Adrenal gland (tissue), 12 donors: ENCODE measurements around the gene WWP2. TPM values are rescaled to one million over a fixed set of nuclear protein-coding genes. Genes with fewer than 3 reads are reported as not detected.

Experiments used
- DNase-seq, 7 donors: peaks; one replicate each; pipeline ENCODE4 v3.0.0-alpha.2; 2019 to 2020
- H3K27ac ChIP-seq, 5 donors: fragments of 200-600 bp; sonication (generic) in 4 of 5; 1 replicate in 3 of 5; 2 replicates in 2 of 5; pipeline versions ENCODE4 v1.5.1 to v1.8.0; 2016 to 2020; ENCODE audit warnings: mild to moderate bottlenecking in 1 of 5
- H3K27me3 ChIP-seq: fragments of 200-600 bp; 2 replicates; pipeline ENCODE4 v1.8.0; 2021
- H3K36me3 ChIP-seq, 2 donors: fragments of 200-600 bp; replicated peaks in 1 of 2; 1 replicate in 1 of 2; 2 replicates in 1 of 2; pipeline versions ENCODE4 v1.5.1 to v1.8.0; 2018 to 2022
- H3K4me1 ChIP-seq, 2 donors: fragments of 200-600 bp; replicated peaks in 1 of 2; 1 replicate in 1 of 2; 2 replicates in 1 of 2; pipeline versions ENCODE4 v1.5.1 to v1.8.0; 2018 to 2021
- H3K4me3 ChIP-seq, 4 donors: fragments of 200-600 bp; sonication (generic) in 3 of 4; one replicate each; pipeline ENCODE4 v1.5.1; 2016 to 2018
- H3K9me3 ChIP-seq, 3 donors: fragments of 200-600 bp; sonication (generic) in 1 of 3; replicated peaks in 1 of 3; 1 replicate in 2 of 3; 2 replicates in 1 of 3; pipeline versions ENCODE4 v1.5.1 to v1.8.0; 2016 to 2021
- POLR2A ChIP-seq, 2 donors: fragments of 450-650 bp; IDR thresholded peaks; one replicate each; pipeline ENCODE4 v1.6.1; 2017; ENCODE audit warnings: antibody characterized with exemption in 2 of 2, mild to moderate bottlenecking in 2 of 2, moderate library complexity in 1 of 2
- WGBS, 4 donors: extraction: QIAGEN DNeasy Blood & Tissue Kit in 2 of 4; methylation state at CpG; one replicate each; pipeline versions ENCODE4 v1.1.5 to v1.1.7; 2013 to 2017; 5-methylcytosine and 5-hydroxymethylcytosine counted together
- intact Hi-C, 2 donors: fragments of 100-400 bp; cut with DNase I; formaldehyde crosslinking; loops; one replicate each; pipeline versions ENCODE4 v1.14.1 to v1.15.0; 2022 to 2023
- polyA plus RNA-seq, 3 donors: library from polyadenylated mRNA; stranded (reverse); fragments of 200-250 nt in 2 of 3; fragments of 350-450 nt in 1 of 3; fragmentation: Illumina TruSeq in 1 of 3; extraction: RNeasy Lipid Tissue Mini Kit (QIAGEN cat#74804) in 1 of 3; gene quantifications; one replicate each; pipeline ENCODE4 v1.2.3, GENCODE V29; 2013 to 2014
- total RNA-seq, 9 donors: library from RNA; depleted of rRNA in 4 of 9; stranded (reverse); fragments of >200 nt in 4 of 9; fragments of 120-200 nt in 1 of 9; fragmentation: NEBNext Ultra II Directional in 1 of 9; extraction: Animal tissue kit (Norgen Biotek cat#: 25700) in 1 of 9; gene quantifications; one replicate each; pipeline versions ENCODE4 v1.1.0 to v1.2.4, GENCODE V29; 2013 to 2023
- TF ChIP-seq, protein P1 (sequence below), 6 experiments: fragments of 450-650 bp in 4 of 6; fragments of 200-600 bp in 2 of 6; sonication (generic) in 1 of 6; IDR thresholded peaks; 1 replicate in 5 of 6; 2 replicates in 1 of 6; pipeline versions ENCODE4 v1.5.1 to v1.8.0; 2016 to 2021; ENCODE audit warnings: antibody characterized with exemption in 6 of 6, mild to moderate bottlenecking in 2 of 6, moderate library complexity in 1 of 6
- donor health status: healthy with polysubstance abuse.
- donor health status: Bipolar disorder and iron deficiency.
- donor health status: DM: yes; HTN: yes; CAD: no.
- donor health status: DM: no; HTN: no; CAD: no.
- donor health status: DM: no; HTN: no; CAD: no.
- donor health status: DM: yes; HTN: yes; CAD: no.

Gene WWP2
- total and polyA plus RNA-seq, 12 donors: 28.3 to 99.8 (median 72.0) TPM

GRCh38 chr16:69881141-69881540 is 119.0 kb downstream of the WWP2 start:
- 89 to 93% (median 91%) methylated on average over 4 of the region's 4 CpGs for WGBS, 4 donors
- Histone ChIP-seq H3K27me3 (no peaks in the 10 kb centered on the region), H3K27ac (peak overlapping the region; percentile 48 to 78 (median 54))

DNA sequence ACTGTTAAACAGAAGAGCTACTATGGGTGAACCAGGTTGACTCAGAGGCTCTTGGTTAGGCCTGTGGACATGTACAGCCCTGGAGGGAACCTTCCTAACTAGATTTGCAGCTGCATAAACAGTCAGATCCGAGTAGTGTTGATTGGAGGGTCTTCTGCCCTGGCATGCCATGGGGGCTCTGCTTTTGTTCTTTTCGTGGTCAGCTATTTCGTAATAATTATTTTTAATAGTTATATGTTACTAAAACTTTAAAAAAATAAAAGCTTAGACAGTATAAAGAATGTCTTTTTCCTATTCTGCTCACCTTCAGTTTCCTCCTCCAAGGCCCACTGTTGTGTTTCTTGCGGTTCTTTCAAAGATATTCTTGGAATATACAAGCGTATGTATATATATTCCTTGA is 121.6 kb downstream of the WWP2 start:
- intact Hi-C loops: no loop called here
- TF ChIP-seq, protein P1, sequence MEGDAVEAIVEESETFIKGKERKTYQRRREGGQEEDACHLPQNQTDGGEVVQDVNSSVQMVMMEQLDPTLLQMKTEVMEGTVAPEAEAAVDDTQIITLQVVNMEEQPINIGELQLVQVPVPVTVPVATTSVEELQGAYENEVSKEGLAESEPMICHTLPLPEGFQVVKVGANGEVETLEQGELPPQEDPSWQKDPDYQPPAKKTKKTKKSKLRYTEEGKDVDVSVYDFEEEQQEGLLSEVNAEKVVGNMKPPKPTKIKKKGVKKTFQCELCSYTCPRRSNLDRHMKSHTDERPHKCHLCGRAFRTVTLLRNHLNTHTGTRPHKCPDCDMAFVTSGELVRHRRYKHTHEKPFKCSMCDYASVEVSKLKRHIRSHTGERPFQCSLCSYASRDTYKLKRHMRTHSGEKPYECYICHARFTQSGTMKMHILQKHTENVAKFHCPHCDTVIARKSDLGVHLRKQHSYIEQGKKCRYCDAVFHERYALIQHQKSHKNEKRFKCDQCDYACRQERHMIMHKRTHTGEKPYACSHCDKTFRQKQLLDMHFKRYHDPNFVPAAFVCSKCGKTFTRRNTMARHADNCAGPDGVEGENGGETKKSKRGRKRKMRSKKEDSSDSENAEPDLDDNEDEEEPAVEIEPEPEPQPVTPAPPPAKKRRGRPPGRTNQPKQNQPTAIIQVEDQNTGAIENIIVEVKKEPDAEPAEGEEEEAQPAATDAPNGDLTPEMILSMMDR (IDR thresholded peaks at IDR 0.05): no peak
- TF ChIP-seq POLR2A (IDR thresholded peaks at IDR 0.05): no peak
- H3K9me3 ChIP-seq: no peaks in the 10 kb centered on the region
- DNase-seq: no peak
- no peaks in the 10 kb centered on the region for H3K27me3 ChIP-seq
- WGBS, 4 donors: 94 to 97% (median 96%) methylated on average over 5 of the region's 5 CpGs
- H3K4me1 ChIP-seq: peaks cover 6 to 9% of the 10 kb centered on the region in 2 donors
- H3K27ac ChIP-seq: no peak overlapping the region
- no peak overlapping the region for H3K4me3 ChIP-seq
- peaks cover 0 to 7% of the 10 kb centered on the region in 2 donors for H3K36me3 ChIP-seq

More at GRCh38 chr16:69881141-69881540, 119.0 kb downstream of the WWP2 start:
- H3K9me3 ChIP-seq: peaks cover 0 to 5% (median 0%) of the 10 kb centered on the region in 3 donors
- DNase-seq: no peak
- peaks cover 6 to 9% of the 10 kb centered on the region in 2 donors for H3K4me1 ChIP-seq
- no peak overlapping the region for H3K4me3 ChIP-seq
- TF ChIP-seq POLR2A (IDR thresholded peaks at IDR 0.05): no peak
- TF ChIP-seq, protein P1 (IDR thresholded peaks at IDR 0.05): no peak
- H3K36me3 ChIP-seq: no peaks in the 10 kb centered on the region
- intact Hi-C loops: no loop called here

DNA sequence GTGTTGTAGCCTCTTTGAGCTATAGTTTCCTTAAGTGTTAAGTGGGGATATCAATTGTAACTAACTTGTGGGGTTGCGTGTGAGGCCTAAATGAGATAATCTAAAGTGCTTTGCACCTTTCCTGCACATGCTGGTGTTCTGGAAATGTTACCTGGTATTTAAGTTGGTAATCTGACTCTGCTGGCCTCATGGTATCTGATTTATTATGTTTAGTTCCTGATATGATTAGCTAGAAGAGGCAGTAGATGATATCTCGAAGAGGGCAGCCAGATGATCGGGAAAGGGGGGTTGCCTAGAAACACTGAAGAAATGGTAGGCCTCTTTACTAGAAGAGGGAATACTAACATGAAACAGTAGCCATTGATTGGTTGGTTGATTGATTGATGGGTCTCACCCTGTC is 123.6 kb downstream of the WWP2 start:
- Histone ChIP-seq H3K27ac (no peak overlapping the region), H3K4me3 (no peak overlapping the region), H3K9me3 (no peaks in the 10 kb centered on the region), H3K4me1 (peaks cover 5 to 7% of the 10 kb centered on the region in 2 donors), H3K27me3 (no peaks in the 10 kb centered on the region), H3K36me3 (peaks cover 0 to 14% of the 10 kb centered on the region in 2 donors)
- intact Hi-C loops: no loop called here
- DNase-seq: no peak
- TF ChIP-seq, protein P1 (IDR thresholded peaks at IDR 0.05): no peak
- TF ChIP-seq POLR2A (IDR thresholded peaks at IDR 0.05): no peak
- WGBS, 4 donors: 81 to 98% (median 92%) methylated on average over 3 of the region's 3 CpGs

- Histone ChIP-seq H3K27me3 (no peaks in the 10 kb centered on the region), H3K4me1 (peaks cover 0 to 10% of the 10 kb centered on the region in 2 donors), H3K4me3 (no peak overlapping the region), H3K36me3 (peaks cover 0 to 14% of the 10 kb centered on the region in 2 donors), H3K27ac (no peak overlapping the region), H3K9me3 (no peaks in the 10 kb centered on the region)
- no peak for DNase-seq
- 95 to 99% (median 97%) methylated on average over 5 of the region's 5 CpGs for WGBS, 4 donors
- TF ChIP-seq, protein P1 (IDR thresholded peaks at IDR 0.05): no peak
- no peak for TF ChIP-seq POLR2A (IDR thresholded peaks at IDR 0.05)
- intact Hi-C loops: no loop called here
These were observed 124.6 kb downstream of the WWP2 start for GRCh38 chr16:69886726-69887125.
